Measurements from ENCODE around the gene WNT9A. TPM values are rescaled to one million over a fixed set of nuclear protein-coding genes. Genes with fewer than 3 reads are reported as not detected.
"Not testable (repeated sequence)": the region's sequence is repeated elsewhere in the genome, so short reads cannot be mapped to it uniquely, and the experiment has no call there.

Gene WNT9A
- total RNA-seq, 1 experiment from 2014 or later: 0.10 TPM

DNA sequence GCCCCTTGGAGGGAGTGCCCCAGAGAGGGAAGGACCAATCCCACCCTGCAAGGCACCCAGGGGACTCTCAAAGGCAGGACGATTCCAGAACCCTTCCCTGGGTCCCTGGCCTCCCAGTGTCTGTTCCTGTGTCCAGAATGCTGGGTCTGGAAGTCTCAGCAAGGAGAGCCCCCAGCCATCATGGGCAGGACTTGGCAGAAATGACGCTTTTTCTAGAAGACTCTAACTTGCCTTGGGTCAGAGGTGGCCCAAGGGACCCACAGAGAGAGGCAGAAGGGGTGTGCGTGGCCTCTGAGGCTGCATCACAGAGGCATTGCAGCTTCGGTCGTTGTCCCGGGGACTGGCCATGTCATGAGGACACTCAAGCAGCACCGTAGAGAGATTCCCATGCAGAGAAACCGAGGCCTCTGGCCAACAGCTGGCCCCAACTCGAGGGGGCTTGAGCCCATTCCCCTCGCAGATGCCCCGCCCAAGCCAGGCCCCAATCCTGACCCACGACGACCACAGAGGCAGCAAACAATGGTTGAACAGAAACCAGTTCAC is 57.8 kb downstream of the WNT9A start:
- no peak for DNase-seq (ENCODE audit: extremely low read depth, low read depth)

DNA sequence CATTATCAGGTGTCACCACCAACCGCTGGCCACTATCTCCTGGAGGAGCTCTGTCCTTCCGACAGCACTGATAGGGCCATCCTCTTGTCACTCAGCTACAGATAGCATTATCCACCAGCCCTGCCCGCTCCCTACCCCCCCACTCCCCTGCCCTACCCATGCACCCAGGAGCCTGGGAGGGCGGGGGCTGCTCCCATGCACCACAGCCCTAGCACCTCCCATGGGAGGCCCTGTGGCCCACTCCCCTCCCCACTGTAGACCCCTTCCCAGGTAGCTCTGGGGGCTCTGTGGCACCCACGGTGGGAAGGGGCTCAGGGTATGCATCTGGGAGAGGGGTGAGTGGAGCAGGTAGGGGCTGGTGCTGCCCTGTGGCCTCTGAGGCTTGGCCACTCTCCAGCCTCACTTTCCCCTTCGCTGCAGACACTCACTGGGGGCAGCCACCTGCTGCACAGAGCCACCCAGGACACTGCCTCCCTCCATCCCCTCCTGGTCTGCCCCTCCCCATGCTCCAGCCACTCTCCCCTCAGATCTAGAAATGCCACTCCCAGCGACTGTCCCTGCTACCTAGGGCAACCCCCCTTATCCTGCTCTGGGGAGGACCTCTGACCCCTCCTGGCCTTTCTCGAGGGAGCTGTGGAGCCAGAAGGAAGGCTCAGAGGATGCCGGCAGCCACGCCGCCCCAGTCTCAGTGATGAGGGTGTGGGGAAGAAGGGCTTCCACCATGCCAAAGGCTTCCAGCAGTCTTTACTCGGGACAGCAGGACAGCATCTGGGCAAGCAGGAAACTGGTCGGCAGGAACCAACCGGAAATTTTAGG is 58.5 kb downstream of the WNT9A start:
- no peak for DNase-seq (ENCODE audit: extremely low read depth, low read depth)

DNA sequence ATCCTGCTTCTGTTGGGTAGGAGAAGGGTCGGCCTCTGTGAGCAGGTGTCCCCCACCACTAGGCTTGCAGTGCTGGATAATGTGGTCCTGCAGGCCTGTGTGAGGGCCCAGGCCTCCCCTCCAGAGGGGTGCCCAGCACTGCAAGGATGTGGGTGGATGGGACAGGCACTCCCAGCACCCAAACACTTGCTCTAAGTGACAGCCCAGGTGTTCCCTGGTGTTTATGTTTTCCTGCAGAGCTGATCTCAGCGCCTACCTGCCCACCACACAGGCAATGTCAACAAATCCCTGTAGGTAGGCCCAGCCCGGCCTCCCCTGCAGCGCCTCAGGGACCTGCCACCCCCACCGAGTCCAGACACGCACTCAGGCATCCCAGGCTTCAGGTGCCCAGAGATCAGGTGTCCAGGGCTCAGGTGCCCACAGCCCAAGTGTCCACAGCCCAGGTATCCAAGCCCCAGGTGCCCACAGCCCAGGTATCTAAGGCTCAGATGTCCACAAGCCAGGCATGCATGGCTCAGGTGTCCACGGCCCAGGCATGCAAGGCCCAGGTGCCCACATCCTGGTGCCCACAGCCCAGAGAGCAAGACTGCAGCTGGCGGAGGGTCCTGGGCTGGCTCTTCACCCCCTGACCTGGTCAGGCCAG is 59.2 kb downstream of the WNT9A start:
- DNase-seq (ENCODE audit: extremely low read depth, low read depth): no peak

DNA sequence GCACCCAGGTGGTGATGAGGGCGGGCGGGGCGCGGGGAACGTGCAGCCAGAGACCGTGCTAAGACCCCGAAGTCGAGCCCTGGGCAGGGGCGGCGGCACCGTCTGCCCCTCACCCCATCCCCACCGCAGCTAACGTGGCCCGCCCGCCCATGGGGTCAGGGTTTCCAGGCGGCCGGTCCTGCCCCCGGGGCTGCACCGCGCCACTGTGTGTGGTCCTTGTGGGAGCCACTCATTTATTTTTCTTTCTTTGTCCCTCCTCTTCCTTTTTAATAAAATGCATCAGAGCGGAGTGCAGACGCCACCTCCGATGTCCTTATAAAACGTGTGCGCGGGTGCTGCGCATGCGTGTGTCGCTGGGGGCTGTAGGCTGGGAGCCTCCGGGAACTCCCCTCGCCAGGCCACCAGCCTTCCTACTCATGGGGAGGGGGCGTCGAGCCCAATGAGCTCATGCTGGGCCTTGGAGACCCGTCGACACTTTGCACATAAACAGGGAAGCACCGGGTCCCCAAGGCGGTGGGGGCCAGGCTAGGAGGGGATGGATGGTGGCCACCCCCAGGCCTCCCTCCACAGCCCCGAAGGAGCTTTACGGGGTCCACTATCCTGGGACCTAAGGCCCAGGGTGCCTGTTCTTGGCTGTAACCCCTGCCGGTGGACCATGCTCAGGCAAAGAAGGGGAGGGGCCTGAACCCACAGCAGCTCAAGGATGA is 59.9 kb downstream of the WNT9A start:
- DNase-seq (ENCODE audit: extremely low read depth, low read depth): no peak

DNA sequence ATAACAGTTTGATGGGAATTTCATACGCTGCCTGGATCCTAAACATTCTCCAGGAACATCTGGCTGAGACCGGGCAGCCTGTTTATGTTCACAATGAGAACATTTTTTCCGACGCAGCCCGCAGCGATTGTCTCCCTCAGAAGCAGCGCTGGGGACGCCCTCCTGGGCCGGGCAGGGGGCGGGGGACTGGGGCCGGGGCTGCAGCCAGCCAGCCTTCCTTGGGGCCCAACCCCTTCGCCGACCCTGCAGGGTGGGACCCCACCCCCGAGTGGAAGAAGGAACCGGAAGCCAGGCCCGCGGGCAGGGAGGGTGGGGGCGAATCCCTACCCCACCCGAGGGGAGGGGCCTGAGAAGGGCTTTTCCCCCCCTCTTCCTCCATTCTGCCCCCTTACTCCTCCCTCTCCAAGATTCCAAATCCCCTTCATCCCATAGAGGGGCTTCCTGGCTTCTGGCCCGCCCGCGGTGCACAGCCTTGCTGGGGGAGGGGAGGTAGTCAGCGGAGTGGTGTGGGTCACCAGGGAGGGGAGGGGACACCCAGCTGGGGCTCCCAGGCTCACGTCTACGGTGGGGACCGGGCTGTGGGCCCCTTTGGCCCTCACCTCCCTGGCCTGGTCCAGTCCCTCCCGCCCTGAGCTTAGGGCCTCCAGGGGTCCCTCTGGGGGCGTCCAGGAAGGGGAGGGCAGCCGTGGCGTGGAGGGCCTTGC is 60.6 kb downstream of the WNT9A start:
- no peak for DNase-seq (ENCODE audit: extremely low read depth, low read depth)

DNA sequence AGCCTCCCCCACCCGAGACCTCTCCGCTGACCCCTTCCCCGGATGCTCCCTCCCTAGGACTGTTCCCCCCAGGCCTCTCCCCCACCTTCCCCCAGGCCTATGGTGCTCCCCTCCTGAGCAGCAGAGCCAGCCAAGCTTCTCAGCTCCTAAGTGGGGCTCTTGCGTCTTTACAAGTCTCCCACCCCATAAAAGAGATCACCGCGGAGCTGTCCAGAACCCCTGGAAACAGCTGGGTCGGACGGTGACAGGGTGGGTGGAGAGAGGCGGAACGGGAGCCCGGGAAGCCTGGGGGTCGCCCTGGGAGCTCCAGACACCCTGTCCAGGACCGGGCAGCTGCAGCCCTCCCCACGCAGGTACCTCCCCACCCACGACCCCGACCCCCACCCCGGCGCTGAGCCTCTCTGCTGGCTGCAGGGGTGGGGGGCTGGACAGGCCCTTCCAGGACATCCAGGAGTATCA is 61.2 kb downstream of the WNT9A start:
- DNase-seq (ENCODE audit: extremely low read depth, low read depth): no peak

DNA sequence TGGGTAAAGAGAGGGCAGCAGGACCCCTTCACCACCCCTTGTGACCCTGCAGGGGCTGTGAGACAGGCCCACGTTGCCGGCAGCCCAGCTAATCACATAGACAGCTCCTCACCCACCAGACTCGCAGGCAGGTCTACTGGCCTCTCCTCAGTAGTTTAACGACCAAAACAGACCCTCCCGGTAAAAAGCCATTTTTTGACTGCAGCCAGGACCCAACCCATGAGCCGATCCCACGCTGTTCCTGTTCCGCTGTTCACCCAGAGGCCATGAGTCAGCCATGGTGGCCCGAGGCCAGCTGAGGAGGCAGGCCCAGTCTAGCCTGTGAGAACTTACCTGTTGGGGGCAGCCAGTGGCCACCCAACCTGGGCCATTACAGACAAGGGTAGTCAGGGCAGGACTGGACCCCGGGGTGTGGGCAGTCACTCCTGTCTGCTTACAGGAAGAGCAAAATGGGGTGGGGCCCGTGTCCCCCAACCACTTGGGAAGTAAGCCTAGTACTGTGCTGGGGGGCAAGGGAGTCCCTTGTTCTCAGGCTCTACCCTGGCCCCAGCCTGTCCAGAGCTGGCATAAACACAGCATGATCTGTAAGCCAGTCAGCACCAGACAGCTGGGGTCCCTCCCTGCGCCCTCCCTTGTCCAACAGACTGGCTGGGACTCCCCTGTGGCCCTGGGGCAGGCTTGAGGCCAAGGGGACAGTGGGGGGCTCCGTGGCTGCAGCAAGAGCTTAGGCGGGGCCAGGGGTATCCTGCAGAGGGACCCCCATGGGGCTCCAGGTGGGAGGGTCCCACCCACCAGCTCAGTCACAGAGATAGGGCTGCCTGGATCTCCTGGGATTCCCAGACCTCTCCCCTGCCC is 61.9 kb downstream of the WNT9A start:
- DNase-seq (ENCODE audit: extremely low read depth, low read depth): peak; percentile 28

DNA sequence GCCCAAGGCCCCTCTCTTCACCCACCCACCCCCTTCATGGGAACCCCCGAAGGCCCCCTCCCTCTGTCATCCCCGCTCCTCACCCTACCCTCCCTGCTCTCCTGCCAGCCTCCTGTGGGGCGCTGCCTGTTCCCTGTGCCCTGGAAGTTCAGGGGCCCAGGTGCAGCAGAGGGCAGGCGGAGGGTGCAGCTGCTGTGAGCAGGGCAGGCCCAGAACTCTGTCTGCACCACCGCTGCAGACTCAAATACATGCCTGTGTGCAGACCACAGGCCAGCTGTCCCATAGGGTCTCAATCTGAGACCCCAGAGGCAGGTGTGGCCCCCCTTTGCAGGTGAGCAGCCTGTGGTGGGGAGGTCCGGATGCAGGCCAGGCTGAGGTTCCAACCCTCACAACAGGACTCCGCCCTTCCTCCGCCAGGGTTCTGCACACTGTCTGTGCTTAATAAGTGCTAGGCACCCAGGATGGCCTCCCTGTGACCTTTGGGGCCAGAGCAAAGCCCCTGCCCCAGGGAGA is 62.5 kb downstream of the WNT9A start:
- no peak for DNase-seq (ENCODE audit: extremely low read depth, low read depth)

DNA sequence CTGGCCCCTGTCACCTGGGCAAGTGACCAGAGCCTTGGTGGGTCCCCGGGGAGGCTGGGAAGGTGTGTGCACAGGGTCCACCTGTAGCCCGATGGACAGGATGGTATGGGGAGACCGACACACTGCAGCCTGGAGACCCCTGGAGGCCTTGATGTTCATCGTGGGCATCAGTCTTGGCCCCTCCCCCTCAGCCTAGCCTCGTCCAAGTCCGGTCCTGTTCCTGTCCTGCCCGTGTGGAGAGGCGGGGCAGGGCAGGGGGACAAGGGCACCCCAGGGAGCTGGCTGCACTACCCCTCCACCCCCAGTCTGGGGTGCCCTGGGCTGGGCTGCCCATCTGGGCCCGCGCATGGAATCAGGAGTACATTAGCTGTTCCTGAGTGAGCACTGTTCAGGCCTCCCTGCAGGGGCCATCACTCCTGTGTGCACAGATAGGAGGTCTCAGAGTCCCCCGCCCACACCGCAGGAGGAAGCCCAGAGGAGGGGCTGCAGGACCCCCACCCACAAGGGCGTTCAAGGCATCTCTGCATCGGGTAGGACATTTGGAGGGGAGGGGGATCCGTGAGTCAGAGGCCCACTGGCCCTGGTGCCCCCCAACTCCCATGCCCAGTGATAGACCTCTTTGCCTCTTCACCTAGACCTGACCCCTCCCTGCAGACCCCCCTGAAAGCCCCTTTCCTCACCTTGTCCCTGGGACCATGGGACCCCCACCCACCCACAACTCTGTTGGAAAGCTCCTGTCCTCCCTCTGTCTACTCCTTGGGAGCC is 63.2 kb downstream of the WNT9A start:
- DNase-seq (ENCODE audit: extremely low read depth, low read depth): no peak

DNA sequence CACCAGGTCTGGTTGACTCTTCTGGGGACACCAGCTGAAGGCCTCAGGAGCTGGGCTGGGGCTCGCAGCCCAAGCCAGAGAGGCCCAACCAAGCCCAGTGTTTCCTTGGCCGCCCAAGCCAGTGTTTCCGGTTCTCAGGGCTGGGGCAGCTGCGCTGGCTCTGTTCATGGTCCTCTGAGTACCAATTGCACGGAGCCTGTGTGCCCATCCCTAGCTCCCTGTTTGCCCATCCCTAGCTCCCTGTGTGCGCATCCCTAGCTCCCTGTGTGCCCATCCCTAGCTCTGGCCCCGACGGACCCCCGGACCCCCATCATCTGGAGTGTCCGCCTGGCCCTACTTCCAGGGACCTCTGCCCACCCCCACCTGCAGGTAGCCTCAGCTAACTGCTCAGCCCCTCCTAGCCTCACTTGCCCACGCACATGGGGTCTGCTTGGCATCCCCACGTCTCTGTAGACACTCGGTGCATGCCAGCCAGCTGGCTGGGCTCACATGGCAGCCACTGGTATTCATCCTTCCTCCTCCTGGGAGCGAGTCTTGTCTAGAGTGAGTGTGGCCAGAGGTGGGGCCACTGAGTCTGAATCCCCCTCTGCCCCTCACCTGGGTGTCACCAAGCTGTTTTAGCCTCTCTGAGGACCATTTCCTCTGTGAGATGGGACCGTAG is 64.0 kb downstream of the WNT9A start:
- DNase-seq (ENCODE audit: extremely low read depth, low read depth): no peak

DNA sequence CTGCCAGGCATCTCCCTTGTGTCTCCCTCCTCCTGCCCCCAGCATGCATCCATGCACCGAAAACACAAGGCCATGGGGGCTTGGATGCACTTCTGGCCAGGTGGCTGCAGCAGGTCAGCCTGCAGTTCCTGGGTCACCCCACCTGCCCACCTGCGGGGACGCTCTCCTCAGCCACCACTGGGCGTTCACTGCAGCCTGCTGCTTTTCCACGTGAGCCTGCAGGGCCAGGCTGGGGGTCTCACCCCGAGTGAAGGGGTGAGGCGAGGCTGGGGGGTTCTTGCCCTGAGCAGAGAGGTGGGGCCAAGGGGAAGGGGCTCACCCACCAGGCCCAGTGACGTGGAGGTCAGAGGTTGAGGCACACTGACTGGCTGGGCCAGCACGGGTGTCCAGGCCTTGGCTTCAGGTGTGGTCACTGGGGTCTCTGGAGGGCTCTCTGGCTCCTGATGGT is 64.6 kb downstream of the WNT9A start:
- no peak for DNase-seq (ENCODE audit: extremely low read depth, low read depth)

DNA sequence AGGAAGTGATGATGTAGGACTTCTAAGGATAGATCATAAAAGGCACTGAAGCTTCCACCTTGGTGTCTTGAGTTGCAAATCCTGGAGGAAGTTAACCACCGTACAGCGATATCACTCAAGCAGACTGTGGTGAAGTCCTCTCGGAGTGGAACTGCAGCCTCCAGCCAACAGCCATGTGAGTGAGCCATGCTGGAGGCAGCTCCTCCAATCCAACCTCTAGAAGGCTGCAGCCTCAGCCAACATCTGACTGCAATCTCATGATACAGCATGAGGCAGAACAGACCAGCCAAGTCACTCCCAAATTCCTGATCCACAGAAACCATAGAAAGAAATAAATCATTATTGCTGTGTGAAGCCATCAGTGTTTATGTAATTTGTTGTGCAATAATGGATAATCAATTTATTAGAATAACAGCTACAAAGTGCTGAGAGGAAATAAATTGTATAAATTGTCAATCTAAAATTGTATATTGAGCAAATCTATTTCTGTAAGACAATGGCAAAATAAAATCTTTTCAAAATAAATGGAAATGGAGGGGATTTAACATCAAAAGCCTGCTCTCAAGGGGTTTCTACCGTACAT is 67.3 kb downstream of the WNT9A start:
- no peak for DNase-seq (ENCODE audit: extremely low read depth, low read depth)

DNA sequence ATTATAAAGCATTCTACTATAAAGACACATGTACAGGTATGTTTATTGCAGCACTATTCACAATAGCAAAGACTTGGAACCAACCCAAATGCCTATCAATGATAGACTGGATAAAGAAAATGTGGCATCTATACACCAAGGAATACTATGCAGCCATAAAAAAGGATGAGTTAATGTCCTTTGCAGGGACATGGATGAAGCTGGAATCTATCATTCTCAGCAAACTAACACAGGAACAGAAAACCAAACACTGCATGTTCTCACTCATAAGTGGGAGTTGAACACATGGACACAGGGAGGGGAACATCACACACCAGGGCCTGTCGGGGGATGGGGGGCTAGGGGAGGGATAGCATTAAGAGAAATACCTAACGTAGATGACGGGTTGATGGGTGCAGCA is 69.9 kb downstream of the WNT9A start:
- not testable (repeated sequence) for DNase-seq (ENCODE audit: extremely low read depth, low read depth)

DNA sequence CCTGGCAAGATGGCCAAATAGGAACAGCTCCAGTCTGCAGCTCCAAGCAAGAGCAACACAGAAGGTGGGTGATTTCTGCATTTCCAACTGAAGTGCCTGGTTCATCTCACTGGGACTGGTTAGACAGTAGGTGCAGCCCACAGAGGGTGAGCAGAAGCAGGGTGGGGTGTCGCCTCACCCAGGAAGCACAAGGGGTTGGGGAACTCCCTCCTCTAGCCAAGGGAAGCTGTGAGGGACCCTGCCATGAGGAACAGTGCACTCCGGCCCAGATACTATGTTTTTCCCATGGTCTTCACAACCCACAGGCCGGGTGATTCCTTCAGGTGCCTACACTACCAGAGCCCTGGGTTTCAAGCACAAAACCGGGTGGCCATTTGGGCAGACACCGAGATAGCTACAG is 75.8 kb downstream of the WNT9A start:
- DNase-seq (ENCODE audit: extremely low read depth, low read depth): not testable (repeated sequence)

DNA sequence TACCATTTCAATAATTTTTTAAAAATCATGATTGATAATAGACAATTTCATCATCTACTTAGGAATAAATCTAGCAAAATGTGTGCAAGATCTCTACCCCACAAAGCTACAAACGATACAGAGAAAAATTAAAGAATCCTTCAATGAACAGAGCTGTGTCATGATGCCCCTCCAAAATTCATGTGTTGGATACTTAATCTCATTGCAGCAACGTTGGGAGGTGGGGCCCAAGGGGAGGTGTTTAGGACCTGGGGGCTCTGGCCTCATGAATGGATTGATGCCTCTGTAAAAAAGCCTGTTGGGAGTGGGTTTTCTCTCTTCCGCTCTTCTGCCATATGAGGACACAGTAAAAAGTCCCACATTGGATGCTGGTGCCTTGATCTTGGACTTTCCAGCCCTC is 77.4 kb downstream of the WNT9A start:
- no peak for DNase-seq (ENCODE audit: extremely low read depth, low read depth)

DNA sequence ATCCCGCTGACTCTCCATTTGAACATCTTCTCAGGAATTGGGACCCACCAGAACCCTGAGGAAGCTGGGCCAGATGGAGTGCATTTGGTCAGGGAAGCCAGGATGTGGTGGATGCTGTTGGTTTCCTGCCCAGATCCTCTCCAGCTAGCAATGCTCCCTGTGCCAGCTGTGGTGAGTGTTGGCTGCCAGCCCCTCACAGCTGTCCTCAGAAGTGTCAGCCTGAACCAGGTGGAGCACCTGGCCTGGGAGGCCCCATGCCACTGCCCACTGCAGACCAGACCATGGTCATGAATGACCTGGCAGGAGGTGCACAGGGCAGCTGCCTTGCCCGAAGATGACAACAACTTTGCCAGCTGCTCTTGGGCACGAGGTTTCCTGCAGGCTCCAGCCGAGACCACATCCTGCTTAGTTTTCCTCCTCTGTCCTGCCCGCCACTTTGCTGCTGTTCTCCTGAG is 77.9 kb downstream of the WNT9A start:
- no peak for DNase-seq (ENCODE audit: extremely low read depth, low read depth)

DNA sequence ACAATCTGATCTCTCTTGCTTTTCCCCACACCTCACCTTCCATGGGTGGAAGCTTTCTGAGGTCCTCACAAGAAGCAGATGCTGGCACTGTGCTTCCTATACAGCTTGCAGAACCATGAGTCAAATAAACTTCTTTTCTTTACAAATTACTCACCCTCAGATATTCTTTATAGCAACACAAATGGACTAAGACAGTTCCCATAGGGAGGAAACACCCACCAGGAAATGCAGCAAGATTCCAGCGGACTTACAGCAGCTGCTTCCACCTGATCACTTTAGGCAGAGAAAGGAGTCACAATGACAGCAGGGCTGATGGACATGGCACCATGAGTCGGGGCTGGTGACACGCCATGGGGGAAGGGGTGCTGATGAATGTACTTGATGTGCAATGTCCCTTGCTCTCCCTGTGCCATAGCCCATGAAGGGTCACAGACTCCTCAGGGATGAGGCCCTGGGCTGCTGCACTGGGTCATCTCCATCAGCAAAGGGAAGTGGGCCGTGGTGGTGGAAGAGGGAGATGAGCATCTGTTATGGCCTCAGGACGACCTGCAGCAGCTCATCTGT is 78.4 kb downstream of the WNT9A start:
- DNase-seq (ENCODE audit: extremely low read depth, low read depth): no peak
